NCI-H446 (cell line): ENCODE results near the gene C9orf85.
"Not testable (repeated sequence)": the region's sequence is repeated elsewhere in the genome, so short reads cannot be mapped to it uniquely, and the experiment has no call there.

ENCODE experiments used
- DNase-seq, 2 experiments: peaks; one replicate each; lab custom pipeline; 2025; lab: John Stamatoyannopoulos, UW

Gene C9orf85

GRCh38 chr9:71911061-71911907, at the start of gene C9orf85, which contains the start of gene ABHD17B:
Gene C9orf85, plus strand, starts transcription at chr9:71911639. Its CDS starts 96 bp downstream, at chr9:71911735.
Gene ABHD17B, minus strand, starts transcription at chr9:71911193. Its CDS starts 36,113 bp downstream, at chr9:71875080.
- DNase-seq = peak; percentile 95 to 96

DNA sequence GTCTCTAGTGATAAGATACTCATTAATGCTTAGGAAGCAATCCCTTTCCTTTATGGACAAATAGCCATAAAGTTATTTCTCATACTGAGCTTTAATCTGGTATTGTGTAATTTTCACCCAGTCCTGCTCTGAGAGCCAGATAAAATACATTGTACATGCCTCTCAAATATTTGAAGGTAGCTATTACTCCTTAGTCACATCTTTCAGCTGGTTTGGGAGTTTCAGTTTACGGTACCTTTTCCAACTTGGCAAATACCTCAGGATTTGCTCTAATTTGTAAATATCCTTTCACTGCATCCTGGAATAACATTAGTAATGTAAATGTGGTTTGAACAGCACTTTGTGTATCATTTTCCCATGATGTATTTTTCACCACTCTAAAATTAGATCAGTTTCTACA, 47.8 kb upstream of the C9orf85 start:
- no peak for DNase-seq

DNA sequence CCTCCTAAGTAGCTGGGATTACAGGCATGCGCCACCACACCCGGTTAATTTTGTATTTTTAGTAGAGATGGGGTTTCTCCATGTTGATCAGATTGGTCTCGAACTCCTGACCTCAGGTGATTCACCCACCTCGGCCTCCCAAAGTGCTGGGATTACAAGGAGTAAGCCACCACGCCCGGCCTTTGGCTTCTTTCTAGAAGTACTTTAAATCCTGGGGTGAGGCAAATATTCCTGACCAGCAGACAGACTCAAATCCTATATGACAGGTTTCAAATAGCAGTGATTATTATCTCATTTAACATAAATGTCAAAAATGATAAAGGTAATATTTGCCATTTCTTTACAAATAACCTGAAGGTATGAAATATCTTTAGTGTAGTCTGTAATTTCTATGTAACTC, 36.1 kb upstream of the C9orf85 start:
- no peak for DNase-seq

GRCh38 chr9:71876106-71876505, 35.3 kb upstream of the C9orf85 start:
- no peak for DNase-seq

- no peak for DNase-seq
Measured at GRCh38 chr9:71876829-71877228, 34.6 kb upstream of the C9orf85 start.

- DNase-seq = no peak
Measured at GRCh38 chr9:71878327-71879274, 32.8 kb upstream of the C9orf85 start.

GRCh38 chr9:71879644-71880174, 31.7 kb upstream of the C9orf85 start:
- DNase-seq = no peak

DNA sequence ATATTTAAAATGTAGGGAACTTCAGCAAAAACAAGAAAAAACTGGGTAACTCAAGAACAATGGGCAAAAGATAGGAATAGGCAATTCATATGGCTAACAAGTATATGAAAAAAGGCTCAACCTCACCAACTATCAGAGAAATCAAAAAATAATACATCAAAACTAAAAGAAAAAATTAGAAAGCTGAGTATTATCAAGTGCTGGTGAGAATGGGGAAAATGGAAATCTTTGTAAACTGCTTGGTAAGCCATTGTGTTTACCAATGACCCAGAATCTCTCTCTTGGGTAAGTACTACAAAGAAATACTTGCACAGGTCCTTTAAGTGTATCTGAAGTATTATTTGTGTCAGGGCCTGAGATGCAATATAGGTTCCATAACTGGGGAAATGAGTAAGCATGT, 27.4 kb upstream of the C9orf85 start:
- no peak for DNase-seq

- no peak for DNase-seq
Measured at GRCh38 chr9:71885467-71885866, 26.0 kb upstream of the C9orf85 start.

DNA sequence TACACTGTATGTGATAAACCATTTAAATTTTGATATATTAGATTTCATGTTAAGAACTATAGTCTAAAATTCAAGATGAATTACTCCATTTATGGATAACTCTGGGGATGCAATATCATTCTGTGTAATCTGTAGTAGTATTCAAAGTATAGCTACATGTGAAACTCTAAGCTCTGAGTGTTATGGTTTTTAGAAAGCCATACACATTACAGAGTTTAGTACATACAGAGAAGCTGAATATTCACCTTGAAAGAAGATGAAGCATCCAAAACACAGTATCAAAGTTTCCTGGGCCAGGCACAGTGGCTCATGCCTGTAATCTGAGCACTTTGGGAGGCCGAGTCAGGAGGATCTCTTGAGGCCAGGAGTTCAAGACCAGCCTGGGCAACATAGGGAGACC, 25.4 kb upstream of the C9orf85 start:
- no peak for DNase-seq

GRCh38 chr9:71886541-71886940, 24.9 kb upstream of the C9orf85 start:
- DNase-seq = no peak

GRCh38 chr9:71887362-71887761, 24.1 kb upstream of the C9orf85 start:
- no peak for DNase-seq

DNA sequence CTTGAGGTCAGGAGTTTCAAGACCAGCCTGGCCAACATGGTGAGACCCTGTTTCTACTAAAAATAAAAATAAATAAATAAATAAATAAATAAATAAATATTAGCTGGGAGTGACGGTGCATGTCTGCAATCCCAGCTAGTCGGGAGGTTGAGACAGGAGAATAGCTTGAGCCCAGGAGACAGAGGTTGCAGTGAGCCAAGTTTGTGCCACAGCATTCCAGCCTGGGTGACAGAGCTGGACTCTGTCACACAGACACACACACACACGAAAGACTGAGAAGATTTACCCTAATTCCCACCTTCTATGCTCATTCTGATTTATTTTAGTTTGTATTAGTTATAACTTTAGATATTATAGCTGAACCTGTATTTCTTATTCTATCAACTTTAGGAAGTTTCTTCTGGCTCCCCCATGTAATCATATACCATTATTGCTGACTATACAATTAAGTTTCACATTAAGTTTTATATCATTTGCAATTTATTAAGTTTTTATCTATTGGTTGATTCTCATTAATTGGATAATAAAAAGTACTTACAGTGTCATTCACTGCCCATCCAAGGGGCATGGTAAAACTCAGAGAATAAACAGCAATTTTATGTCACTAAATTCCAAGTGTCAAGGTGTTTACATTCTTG, 21.3 kb upstream of the C9orf85 start:
- no peak for DNase-seq

- no peak for DNase-seq
Measured at GRCh38 chr9:71891557-71892189, 19.8 kb upstream of the C9orf85 start.

GRCh38 chr9:71895117-71895516, 16.3 kb upstream of the C9orf85 start:
- DNase-seq = no peak

- DNase-seq = no peak
Measured at GRCh38 chr9:71895955-71896354, 15.5 kb upstream of the C9orf85 start.

DNA sequence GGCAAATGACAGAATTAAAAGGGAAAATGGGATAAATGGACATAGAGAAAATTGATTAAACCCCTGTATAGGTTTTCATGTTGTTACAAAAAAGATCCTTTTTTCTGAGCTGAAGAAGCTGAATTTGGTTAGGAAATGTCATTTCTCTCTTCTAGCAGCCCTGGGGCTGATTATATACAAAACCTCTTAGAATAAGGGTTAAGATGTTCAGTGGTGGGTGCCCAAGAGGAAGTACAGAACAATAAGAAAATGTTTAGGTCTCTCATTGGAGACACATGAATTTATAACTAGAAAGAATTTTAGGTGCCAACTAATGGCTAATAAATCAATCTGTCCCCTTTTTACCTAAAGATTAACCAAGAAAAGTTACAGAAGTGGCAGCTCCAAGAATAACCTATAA, 14.7 kb upstream of the C9orf85 start:
- no peak for DNase-seq

DNA sequence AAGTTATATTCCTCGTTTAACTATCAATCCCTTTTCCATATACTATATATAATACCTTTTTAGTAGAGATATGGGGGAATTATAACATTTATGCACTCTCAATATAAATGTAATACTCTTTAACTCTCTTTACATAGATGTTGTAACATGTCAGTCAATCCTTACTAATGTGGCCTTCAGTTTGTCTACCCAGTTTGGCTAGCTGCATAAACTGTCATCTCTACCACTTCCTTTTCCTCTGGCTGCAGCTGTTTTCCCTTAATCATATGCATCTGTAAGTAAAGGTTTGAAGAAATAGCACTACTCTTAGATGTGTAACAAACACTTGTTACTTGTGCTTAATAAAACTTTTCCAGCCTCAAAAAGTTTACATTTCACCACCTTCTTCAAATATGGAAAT, 13.9 kb upstream of the C9orf85 start:
- DNase-seq = no peak

DNA sequence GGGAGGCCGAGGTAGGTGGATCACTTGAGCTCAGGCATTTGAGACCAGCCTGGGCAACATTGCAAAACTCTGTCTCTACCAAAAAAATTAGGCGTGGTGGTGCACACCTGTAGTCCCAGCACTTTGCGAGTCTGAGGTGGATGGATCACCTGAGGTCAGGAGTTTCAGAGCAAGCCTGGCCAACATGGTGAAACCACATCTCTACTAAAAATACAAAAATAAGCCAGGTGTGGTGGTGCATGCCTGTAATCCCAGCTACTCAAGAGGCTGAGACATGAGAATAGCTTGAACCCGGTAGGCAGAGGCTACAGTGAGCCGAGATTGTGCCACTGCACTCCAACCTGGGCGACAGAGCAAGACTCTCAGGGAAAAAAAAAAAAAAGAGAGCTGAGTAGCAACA, 12.7 kb upstream of the C9orf85 start:
- not testable (repeated sequence) for DNase-seq

DNA sequence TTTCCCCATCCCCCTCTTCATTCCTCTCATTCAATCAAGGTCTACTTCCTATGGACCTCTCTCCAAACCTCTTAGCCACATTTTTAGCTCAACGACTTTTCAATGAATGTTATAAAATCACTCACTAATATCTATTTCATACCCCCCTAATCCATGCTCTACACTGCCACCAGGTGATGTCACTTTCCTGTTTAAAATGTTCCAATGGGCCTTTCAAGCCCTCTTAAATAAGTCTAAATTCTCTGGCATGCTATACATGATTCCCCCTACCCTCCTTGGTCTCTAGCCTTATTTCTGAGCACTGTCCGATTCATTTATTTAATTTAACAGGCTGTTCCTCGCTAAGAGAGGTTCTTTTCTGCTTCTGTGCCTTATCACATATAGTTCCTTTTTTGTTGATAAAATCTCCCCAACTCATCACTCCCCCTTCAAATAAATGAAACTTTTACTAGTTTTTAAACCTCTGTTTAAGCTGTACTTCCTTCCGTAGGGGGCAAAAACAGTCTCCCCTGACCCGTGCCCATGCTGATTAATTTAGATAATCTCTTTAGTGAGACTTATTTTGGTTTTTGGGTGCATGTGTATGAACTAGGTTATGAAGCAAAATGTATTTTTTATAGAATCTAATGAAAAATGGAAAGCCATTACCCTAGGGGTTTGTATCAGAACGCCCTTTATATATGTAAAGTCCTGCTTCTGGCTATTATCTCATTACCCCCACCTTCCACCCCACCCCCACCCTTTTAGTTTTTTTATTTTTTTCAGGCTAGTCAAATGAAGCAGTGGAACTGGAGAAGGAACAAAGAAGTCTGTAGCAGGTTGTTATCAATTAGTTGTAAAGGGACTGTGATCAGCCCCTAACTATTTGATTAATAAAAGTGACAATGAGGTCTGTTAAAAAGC, 9.5 kb upstream of the C9orf85 start:
- DNase-seq = no peak
